HG02938 (cell line): ENCODE data around the gene DCBLD1.

Experiments used
- ATAC-seq: cut with Tn5 transposase; IDR thresholded peaks from one replicate; pipeline ENCODE4 v1.9.1; 2021; ENCODE audit warnings: mild to moderate bottlenecking, moderate library complexity; ENCODE audit not compliant: unreplicated experiment

Gene DCBLD1

DNA sequence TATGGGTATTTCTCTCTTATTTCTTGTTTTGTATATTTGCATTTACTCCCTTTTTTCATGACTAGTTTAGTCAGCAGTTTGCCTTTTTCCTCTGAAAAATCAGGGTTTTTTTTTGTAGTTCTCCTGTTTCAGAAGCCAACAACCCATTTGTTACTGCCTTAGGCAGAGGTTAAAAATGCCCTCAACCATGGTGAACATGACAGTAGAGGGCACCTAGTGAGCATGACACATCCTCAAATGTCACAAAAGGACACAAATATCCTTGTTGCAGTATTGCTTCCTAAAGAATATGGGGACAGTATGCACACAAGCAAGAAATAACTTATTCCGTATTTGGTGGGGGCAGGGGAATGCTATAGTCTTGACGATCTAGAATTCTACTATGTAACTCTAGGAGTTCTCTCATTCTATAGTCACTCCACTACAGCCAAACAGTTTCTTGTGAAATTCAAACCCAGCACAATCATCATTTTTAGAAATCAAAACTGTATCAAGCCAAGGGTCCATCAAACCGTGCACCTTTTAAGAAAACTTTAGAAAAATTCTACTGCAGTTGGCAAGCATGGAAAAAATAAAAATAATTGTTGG is 72.9 kb downstream of the DCBLD1 start:
- no peak for ATAC-seq

DNA sequence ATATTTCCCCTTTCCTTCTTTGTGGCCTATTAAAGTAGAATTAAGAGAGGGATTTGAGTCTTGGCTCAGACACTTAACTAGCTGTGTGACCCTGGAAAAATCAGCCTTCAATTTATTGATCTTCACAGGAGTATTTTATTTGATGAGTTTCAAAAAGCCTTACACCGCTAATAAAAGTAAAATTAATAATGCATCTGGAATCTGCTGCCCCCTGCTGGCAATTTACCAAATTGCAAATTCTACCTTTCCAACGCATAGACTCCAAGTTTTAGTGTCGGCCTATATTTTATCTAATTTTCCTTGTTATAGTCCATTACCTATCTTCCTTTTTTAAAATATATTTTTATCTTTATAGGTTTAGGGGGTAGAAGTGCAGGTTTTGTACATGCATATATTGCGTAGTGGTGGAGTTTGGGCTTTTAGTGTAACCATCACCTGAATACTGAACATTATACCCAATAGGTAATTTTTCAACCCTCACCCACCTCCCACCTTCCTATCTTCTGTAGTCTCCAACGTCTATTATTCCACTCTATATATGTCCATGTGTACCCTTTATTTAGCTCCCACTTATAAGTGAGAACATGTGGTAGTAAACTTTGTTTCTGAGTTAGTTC is 73.5 kb downstream of the DCBLD1 start:
- ATAC-seq = no peak

DNA sequence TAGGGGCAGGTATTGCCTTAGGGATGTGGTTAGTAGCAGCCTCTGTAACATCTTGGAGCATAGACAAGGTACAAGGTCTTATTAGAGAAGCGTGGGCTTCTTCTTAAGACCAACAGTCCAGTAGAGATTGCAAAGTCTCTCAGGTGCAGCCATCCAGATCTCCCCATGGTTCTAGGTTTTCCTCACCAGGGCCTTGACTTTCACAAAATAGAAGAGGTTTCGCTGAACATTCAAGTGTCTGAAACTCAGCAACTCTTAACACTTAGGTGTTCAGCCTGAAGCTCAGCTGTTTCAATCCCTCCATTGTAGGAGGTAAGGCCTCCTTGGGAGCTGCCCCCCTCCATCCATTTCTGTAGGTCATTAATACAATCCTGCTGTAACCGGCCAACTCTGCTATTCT is 75.5 kb downstream of the DCBLD1 start:
- no peak for ATAC-seq

DNA sequence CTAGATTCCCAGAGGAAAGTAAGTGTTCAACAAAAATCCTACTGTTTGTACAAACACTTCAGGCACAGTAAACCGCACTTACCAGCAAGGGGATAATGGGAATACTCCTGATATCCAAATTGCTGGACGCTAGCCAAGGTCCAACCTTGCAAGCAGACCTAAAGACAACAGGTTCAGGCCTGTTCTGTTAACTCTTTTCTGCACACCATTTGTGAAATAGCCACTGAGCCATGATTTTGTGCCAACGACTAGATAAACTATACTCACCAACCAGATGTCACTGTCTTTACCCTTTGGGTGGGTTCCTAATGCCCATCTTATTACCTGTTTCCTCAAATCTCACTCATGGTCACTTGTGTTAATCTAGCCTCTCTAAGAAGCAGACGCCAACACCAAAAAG is 76.3 kb downstream of the DCBLD1 start:
- ATAC-seq = no peak

DNA sequence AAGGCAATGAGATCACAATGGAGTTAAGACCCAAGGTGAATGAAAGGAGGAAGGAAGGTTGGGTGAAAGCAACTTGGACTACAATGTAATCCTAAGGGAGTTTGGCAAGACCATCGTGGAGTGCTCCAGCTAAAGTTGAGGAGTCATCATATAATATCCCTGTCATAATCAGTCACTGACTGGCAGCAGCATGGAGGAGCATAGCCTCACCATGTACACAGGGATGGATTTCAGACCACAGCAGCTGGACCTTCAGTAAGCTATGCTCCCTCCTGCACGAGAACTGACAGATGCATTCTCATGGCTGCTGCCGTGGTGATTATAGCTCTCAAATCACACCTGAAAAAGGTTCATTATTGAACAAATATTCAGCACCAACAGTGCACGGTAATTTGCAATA is 76.8 kb downstream of the DCBLD1 start:
- ATAC-seq = no peak

DNA sequence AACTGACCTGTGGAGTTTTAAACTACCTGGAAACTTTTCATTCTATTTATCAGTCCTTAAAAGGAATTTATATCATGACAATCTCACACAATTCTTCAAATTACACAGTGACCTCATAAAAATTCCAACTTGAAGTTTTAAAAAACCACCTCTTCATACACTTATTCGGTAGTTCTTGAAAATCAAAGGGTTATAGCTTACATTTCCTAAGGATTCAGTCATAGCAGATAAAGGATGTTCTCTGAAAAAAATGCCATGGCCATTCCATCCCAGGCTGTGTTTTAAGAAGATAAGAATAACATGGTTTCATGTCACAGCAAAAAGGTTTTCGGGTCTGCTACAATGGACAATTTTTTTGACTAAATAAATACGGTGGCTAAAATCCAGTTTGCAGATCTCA is 78.7 kb downstream of the DCBLD1 start:
- no peak for ATAC-seq

DNA sequence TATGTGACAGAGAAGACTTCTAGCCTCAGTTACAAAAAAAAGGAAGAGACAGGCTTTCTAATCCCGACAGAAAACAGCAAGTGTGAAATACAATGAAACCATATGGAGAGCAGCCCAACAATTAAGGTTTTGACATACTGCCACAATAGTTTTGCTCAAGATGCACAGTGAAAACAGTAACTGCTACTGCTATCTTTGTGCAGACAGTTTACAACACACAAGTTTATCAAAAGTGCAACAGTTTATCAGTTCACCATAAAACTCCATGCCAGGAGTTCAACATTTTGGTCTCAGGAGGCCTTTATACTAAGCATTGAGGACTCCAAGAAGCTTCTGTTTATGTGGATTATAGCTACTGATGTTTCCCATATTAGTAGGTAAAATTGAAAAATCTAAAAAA is 82.2 kb downstream of the DCBLD1 start:
- ATAC-seq = no peak

DNA sequence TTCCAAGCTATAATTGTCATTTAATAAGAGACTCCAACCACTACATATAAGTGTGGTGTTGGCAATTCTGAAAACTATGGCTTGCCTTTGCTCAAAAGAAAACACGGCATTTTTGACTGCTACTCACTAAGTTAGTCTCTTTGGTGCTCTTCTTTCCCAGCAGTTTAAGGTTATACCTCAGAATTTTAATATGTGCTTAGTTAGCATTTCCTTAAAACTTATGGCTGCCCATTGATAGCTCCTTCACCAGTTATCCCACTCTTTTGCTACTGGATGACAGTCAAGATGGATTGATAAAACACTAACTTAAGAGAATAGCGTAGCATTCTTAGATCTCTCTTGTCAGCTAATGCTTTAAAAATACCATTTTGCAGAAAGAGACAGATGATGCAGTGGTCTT is 85.8 kb downstream of the DCBLD1 start:
- ATAC-seq = no peak

DNA sequence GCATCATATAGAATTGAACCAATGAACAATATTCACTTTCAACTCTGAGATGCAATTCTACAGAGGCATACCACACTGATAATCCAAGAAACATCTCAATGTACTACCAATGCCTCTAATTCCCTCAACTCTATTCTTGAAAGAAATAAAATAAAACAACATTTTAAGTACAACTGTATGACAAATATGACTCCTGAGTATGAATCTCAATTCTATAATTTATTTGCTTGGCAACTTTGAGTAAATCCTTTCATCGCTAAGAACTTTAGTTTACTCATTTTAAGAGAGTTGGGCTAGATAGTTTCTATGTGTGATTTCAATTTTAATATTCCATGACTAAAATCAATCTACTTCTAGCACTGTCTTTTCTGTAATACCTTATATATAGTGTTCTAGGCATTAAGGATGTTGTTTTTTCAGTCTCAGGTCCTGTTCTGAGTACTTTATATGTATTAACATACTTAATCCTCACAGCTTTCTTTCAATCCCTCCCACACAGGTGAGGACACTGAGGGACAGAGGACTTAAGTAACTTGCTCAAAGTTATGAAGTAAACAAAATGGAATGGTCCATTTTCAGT is 86.4 kb downstream of the DCBLD1 start:
- ATAC-seq = no peak

DNA sequence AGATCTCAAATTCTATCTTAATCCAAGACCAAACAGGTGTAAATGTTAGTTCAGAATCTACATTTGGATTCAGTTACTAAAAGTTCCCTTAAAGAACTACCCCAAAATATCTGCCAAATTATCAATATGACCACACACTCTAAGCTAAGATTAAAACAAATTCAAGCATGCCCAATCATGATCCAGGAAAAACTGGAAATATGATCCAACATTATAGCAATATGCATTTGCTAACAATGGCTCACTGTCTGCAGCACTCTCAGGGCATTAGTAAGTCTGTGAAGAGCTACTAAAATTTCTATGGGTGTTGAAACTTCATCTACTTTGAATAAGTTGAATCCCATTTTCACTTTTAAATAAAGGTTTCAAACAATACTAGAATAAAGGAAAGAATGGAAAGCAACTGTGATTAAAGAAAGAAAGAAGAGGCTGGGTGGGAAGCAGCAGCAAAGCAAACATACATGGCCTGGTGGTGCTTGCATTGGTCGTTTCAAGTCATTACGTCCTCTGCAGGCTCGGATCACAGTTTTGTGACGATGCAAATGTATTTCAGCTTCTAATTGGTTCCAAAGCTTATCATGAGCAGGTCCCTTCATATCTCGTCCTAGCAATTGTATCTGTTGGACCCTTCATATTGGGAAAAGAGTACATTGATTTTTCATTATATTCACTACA is 90.7 kb downstream of the DCBLD1 start:
- ATAC-seq = no peak

DNA sequence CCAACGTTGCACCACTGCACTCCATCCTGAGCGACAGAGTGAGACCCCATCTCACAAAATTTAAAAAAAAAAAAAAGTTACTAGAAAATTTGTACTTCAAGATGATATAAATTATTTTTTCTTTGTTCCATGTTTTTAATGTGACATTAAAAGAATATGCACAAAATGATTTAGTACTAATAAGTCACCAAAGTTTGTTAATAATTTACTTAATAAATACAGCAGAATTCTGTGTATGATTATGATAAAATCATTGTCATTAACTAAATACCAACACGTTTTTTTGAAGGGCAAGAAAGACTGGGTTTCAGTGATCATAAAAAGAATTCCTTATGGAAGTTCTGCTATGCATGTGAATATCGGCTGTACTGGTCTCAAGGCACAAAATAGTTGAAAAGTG is 91.7 kb downstream of the DCBLD1 start:
- no peak for ATAC-seq

DNA sequence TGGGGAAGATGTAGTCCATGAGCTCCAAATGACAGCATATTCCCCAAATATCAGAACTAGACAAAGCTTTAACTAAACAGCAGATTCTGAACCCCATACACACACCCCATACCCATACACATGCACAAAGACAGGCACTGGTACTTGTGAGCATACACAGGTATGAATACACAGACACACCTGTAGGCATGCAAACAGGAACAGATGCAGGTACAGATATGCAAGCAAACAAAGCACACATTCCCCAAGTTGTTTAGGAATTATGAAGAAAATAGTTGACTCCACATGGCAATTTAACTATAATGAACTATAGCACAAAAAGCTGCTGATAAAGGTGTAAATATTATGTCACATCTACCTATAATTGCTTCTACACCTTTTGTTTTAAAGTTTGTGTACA is 103.2 kb downstream of the DCBLD1 start:
- ATAC-seq = no peak

DNA sequence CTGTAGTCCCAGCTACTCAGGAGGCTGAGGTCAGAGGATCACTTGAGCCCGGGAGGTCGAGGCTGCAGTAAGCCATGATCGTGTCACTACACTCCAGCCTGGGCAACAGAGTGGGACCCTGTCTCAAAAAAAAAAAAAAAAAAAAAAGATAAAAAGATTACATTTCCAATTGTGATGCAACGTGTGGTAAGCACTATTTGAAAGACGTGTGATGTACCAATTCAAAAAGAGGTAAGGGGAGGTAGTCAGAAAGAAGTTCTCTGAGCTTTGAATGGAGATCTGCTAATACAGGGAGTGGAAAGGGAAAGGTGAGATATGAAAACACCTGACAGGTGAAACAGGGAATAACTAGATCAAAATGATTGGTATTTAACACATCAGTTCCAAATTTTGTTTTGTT is 108.0 kb downstream of the DCBLD1 start:
- no peak for ATAC-seq

DNA sequence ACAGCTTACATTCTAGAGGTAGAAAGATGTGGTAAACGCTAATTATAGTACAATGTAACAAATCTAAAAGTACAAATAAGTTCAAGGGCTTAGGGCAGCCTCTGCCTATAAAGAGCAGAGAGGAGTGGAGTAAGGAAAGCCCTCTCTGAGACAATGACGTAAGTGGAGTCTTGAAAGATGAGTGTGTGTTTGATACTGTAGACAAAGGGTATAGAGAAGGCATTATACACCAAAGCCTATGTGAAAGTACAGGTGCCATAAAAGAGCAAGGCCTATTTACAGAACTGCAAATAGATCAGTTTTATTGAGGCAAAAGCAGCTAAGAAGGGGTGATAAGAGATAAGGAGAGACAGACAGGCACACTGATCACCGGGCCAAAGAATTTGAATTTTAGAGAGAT is 108.9 kb downstream of the DCBLD1 start:
- no peak for ATAC-seq

DNA sequence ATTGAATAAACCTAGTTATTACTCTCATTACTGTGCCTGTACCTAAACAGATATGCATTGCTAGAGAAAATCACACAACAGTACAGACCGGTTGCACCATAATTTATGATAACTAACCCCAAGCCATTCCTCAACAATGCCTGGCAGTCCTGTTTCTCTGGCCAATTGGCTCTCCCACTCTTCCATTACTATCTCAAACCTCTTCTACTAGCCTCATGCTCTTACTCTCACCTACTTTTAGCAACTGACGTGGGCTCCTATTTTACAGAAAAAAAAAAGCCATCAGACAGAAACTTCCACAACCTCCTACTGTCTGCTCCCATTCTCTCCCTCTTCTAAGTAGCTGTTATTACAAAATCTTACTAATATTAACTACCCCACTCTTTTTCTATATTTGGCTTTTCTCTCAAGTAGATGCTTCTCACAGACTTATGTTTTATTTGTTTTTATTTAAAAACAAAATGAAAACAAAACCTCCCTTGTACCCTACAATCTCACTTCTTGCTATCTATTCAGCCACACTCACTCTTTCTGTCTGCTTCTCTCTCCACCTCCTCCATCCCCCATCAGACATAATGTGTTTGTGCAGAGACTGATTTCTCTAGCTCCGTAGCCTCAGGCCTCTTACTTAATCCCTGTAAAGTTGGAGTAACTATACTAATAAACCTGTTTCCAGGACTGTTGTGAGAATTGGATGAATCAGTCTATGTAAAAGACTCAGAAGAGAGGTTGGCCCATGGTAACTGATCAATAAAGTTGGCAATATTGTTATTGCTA is 110.7 kb downstream of the DCBLD1 start:
- ATAC-seq = no peak

DNA sequence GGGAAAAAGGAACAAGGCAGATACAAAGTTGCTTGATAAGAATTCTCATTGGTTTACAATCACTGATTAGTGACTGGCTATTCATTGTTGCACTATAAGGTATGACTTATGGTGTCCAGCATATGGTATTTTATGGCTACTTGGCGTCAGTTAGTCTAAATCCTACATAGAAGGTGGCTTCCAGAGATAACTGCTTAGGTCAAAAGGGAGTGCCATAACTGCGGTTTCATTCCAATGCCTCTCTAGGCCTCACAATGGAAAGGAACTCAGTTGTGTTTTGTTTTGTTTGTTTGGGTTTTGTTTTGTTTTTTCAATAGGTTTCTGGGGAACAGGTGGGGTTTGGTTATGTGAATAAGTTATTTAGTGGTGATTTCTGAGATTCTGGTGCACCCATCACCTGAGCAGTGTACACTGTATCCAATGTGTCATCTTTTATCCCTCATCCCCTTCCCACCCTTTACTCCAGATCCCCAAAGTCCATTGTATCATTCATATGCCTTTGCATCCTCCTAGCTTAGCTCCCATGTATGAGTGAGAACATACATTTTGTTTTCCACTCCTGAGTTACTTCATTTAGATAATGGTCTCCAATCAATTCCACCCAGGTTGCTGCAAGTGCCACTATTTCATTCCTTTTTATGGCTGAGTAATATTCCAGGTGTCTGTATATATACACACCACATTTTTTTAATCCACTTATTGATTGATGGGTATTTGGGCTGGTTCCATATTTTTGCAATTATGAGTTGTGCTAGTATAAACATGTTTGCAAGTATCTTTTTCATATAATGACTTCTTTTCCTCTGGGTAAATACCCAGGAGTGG is 112.8 kb downstream of the DCBLD1 start:
- no peak for ATAC-seq

DNA sequence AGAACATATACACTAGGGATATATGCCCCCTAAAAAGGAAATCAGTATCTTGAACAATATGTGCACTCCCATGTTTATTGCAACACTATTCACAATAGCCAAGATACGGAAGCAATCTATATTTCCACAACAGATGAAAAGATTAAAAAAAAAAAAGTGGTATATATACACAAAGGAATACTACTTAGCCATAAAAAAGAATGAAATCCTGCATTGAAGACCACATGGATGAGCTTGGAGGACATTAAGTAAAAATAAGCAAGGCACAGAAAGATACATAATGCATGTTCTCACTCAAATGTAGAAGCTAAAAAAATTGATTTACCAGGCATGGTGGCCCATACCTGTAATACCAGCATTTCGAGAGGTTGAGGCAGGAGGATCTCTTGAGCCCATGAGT is 115.3 kb downstream of the DCBLD1 start:
- ATAC-seq = no peak
